GM19240 (cell line): ENCODE results near the gene CITED4.

Experiments
- DNase-seq: peaks from one replicate; pipeline ENCODE4 v3.0.0; 2011; ENCODE audit warnings: low spot score; ENCODE audit not compliant: insufficient read length

The CITED4 gene

DNA sequence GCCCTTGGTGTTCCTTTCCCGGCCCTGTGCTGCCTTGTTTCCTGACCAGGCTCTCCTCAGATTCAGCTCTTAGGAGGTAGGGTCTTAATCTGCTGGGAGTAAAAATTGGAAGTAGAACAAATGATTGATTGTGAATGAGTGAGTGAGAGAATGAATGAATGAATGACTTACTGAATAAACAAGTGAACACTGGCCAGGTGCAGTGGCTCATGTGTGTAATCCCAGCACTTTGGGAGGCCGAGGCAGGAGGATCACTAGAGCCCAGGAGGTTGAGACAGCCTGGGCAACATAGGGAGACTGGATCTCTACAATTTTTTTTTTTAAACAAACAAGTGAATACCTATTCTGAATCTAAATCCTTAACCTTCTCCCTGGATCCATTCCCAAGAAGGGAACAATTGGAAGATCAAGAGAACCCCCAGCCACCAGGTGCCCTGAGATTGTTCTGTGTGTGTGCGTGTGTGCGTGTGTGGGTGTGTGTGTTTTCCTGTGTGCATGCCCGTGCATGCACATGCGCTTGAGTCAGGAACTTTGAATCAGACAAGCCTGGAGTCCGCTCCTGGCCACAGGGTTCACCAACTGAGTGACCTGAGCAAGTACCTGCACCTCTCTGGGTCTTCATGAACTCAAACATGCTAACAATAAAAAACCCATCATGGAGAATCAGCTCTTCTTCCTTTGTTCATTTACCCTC is 24.3 kb upstream of the CITED4 start:
- DNase-seq: no peak

- DNase-seq: no peak
Measured at GRCh38 chr1:40884055-40884795, 22.1 kb upstream of the CITED4 start.

- DNase-seq: no peak
Measured at GRCh38 chr1:40880813-40881549, 18.8 kb upstream of the CITED4 start.

DNA sequence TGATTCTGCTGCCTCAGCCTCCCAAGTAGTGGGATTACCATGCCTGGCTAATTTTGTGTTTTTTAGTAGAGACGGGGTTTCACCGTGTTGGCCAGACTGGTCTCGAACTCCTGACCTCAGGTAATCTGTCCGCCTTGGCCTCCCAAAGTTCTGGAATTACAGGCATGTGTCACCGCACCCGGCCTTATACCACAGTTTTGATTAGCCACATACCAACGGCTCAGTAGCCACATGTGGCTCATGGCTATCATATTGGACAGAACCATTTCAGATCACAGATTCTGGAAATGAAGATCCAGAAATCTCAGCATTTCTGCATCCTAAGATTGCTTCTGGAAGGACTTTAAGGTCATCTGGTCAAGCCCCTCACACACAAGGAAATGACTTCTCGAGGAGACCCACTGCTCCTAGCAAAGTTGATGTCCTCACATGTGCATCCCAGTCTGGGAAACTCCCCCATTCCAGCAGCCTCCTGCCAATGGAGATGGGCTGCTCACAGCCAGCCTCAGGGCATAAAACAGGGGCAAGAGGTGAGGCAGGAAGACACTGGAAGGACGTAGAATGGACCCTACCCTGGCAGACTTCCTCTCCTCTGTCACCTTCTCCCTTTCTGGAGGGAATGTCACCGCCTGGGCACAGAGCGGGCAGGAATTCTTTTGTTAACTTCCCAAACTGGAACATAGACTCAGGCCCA is 17.5 kb upstream of the CITED4 start:
- DNase-seq: no peak

DNA sequence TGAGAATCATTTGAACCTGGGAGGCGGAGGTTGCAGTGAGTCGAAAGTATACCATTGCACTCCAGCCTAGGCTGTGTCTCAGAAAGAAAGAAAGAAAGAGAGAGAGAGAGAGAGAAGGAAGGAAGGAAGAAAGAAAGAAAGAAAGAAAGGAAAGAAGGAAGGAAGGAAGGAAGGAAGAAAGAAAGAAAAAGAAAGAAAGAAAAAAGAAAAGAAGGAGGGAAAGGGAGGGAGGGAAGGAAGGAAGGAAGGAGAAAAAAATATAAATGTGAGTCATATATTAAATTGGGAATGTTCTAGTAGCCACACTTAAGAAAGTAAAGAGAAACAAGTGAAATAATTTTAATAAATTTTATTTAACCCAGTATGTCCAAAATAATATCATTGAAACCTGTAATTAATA is 16.7 kb upstream of the CITED4 start:
- no peak for DNase-seq

DNA sequence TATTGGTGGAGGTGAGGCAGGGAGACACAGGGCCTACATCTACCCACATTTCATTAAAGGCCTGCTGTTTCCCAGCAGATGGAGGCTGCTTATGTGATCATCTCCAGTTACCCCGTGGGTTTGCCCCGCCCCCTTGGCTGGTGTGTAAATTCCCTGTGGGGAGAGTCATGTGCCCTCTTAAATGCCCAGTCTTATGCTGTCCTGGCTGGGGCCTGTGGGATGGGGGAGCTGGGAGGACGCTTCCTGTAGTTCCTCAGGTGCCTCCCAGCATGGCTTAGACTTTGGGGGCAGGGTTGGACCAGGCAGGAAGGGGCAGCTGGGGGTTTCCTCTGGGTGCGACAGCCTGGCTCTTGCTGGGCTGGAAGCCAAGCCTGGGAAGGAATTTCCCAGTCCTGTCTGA is 15.5 kb upstream of the CITED4 start:
- DNase-seq: no peak

GRCh38 chr1:40876891-40877290 is 14.7 kb upstream of the CITED4 start:
- no peak for DNase-seq

- DNase-seq: no peak
Measured at GRCh38 chr1:40876436-40876761, 14.2 kb upstream of the CITED4 start.

GRCh38 chr1:40873863-40874472 is 11.8 kb upstream of the CITED4 start:
- no peak for DNase-seq

- no peak for DNase-seq
Measured at GRCh38 chr1:40872276-40872675, 10.1 kb upstream of the CITED4 start.

DNA sequence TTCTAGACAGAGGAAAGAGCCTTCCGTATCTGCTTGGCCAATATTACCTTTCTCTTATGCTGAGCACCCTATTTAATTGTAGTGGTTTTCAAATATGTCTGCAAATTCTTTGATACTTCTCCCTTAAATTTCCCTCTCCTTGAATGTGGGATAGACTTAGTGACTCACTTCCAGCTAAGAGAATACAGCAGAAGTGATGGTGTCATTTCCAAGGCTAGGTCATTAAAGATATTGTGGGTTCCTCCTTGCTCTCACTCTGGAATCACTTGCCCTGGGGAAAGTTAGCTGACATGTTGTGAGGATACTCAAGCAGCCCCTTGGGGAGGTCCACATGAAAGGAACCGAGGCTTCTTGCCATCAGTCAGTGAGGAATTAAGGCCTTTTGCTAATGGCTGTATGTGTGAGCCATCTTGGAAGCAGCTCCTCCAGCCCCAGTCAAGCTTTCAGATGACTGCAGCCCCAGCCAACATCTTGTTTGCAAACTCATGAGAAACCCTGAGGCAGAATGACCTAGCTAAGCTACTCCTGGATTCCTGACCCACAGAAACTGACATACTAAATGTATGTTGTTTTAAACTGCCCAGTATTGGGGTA is 8.1 kb upstream of the CITED4 start:
- DNase-seq: no peak

DNA sequence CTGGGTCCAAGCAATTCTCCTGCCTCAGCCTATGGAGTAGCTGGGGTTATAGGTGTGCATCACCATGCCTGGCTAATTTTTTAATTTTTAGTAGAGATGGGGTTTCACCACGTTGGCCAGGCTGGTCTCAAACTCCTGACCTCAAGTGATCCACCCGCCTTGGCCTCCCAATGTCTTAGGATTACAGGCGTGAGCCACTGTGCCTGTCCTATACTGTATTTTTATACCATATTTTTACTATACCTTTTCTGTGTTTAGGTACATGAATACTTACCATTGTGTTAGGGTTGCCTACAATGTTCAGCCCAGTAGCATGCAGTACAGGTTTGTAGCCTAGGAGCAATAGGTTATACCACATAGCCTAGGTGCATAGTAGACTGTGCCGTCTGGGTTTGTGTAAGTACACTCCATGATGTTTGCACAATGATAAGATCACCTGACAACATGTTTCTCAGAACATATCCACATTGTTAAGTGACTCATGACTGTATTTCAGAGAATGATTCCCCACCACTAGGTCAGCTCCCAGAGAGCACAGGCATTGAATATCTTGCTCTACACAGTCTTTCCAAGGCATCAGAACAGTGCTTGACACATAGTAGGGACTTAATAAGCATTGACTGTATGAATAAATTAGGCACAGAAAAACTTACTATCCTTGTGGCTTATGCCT is 6.0 kb upstream of the CITED4 start:
- DNase-seq: no peak

GRCh38 chr1:40861224-40862003 is 749 bp downstream of the CITED4 start:
- no peak for DNase-seq

- DNase-seq: no peak
Measured at GRCh38 chr1:40860706-40861223, 1.4 kb downstream of the CITED4 start.

GRCh38 chr1:40858856-40859416 is 3.2 kb downstream of the CITED4 start:
- DNase-seq: no peak

GRCh38 chr1:40857737-40858136 is 4.4 kb downstream of the CITED4 start:
- DNase-seq: no peak

- no peak for DNase-seq
Measured at GRCh38 chr1:40856656-40857302, 5.4 kb downstream of the CITED4 start.

DNA sequence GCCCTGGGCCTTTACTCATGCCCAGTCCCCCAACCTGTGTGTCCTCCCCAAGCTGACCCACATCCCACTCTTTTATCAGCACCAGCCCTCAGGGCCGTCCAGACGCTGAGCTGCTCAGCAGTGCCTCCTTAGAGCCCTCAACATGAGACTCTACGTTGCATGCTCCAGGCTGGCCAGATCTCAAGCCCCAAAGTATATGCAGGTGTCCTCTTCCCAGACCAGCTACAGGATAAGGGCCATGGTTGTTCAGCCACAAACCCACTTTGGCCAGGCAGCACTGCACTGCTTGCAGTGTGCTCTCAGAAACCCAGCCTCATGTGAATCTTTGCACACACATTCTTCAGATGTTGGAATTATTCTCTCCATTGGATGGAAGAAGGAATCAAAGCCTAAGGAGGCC is 6.0 kb downstream of the CITED4 start:
- DNase-seq: no peak

GRCh38 chr1:40855513-40855912 is 6.7 kb downstream of the CITED4 start:
- no peak for DNase-seq
